Smooth muscle cell (in vitro differentiated cells): Measurements from ENCODE around the gene ORC2. TPM values are rescaled to one million over a fixed set of nuclear protein-coding genes. Genes with fewer than 3 reads are reported as not detected.
A peak's percentile ranks its signal among the peaks of the same experiment; 100 is the strongest.
"Not testable (repeated sequence)": the region's sequence is repeated elsewhere in the genome, so short reads cannot be mapped to it uniquely, and the experiment has no call there.

Source experiments
- DNase-seq: peaks from one replicate; lab custom pipeline; 2025; ENCODE audit not compliant: unreplicated experiment; lab: John Stamatoyannopoulos, UW
- H2AFZ ChIP-seq: fragments of 200-600 bp; sonication (generic); 2 replicates; pipeline ENCODE4 v1.6.0; 2016; ENCODE audit warnings: antibody characterized with exemption, low read depth, mild to moderate bottlenecking
- H3F3A ChIP-seq: fragments of 200-600 bp; sonication (generic); 2 replicates; pipeline ENCODE4 v1.6.0; 2017; ENCODE audit warnings: antibody characterized with exemption, low read depth
- H3K27ac ChIP-seq: fragments of 200-600 bp; sonication (generic); 2 replicates; pipeline ENCODE4 v1.5.1; 2016; ENCODE audit warnings: low read depth, mild to moderate bottlenecking
- H3K27me3 ChIP-seq: fragments of 200-600 bp; sonication (generic); 2 replicates; pipeline ENCODE4 v1.6.1; 2016; ENCODE audit warnings: low read depth, mild to moderate bottlenecking
- H3K36me3 ChIP-seq: fragments of 200-600 bp; sonication (generic); 2 replicates; pipeline ENCODE4 v1.5.1; 2016; ENCODE audit warnings: low read depth
- H3K4me1 ChIP-seq: fragments of 200-600 bp; sonication (generic); 2 replicates; pipeline ENCODE4 v1.5.1; 2016; ENCODE audit warnings: low read depth
- H3K4me2 ChIP-seq: fragments of 200-600 bp; sonication (generic); 2 replicates; pipeline ENCODE4 v1.6.0; 2016; ENCODE audit warnings: mild to moderate bottlenecking
- H3K4me3 ChIP-seq: fragments of 200-600 bp; sonication (generic); 2 replicates; pipeline ENCODE4 v1.5.1; 2016; ENCODE audit warnings: mild to moderate bottlenecking
- H3K79me2 ChIP-seq: fragments of 200-600 bp; sonication (generic); 2 replicates; pipeline ENCODE4 v1.6.0; 2016; ENCODE audit warnings: low read depth, mild to moderate bottlenecking
- H3K9ac ChIP-seq: fragments of 200-600 bp; sonication (generic); 2 replicates; pipeline ENCODE4 v1.6.0; 2016; ENCODE audit warnings: low read depth
- H3K9me3 ChIP-seq: fragments of 200-600 bp; sonication (generic); replicated peaks from 2 replicates; pipeline ENCODE4 v1.5.1; 2016; ENCODE audit warnings: low read depth
- H4K20me1 ChIP-seq: fragments of 200-600 bp; sonication (generic); 2 replicates; pipeline ENCODE4 v1.6.0; 2016; ENCODE audit warnings: low read depth
- WGBS: methylation state at CpG from one replicate; pipeline ENCODE4 v1.1.7; 2016; ENCODE audit warnings: low lambda C conversion rate; 5-methylcytosine and 5-hydroxymethylcytosine counted together
- polyA plus RNA-seq: library from polyadenylated mRNA; unstranded; fragments of >200 nt; fragmentation: Nextera tagmentation; extraction: Ambion mirVana; gene quantifications from 2 replicates; pipeline ENCODE4 v1.2.1, GENCODE V29; 2016
- total RNA-seq: library from RNA; depleted of rRNA; stranded (reverse); fragments of >200 nt; gene quantifications from 2 replicates; pipeline ENCODE4 v1.2.3, GENCODE V29; 2014
- TF ChIP-seq, protein P1 (sequence below): fragments of 200-600 bp; sonication (generic); IDR thresholded peaks from 2 replicates; pipeline ENCODE4 v1.5.1; 2017; ENCODE audit warnings: borderline replicate concordance, mild to moderate bottlenecking, antibody characterized with exemption; ENCODE audit not compliant: insufficient read depth, poor library complexity, severe bottlenecking

ORC2 gene
- total and polyA plus RNA-seq, 2 experiments from 2014 or later = 8.3 to 11.5 TPM

GRCh38 chr2:200968735-200969134, 5.3 kb upstream of the ORC2 start:
- Histone ChIP-seq H4K20me1 (no peaks in the 10 kb centered on the region), H3K79me2 (no peaks in the 10 kb centered on the region), H3F3A (peaks cover 5% of the 10 kb centered on the region), H3K36me3 (no peaks in the 10 kb centered on the region), H3K4me3 (no peak overlapping the region), H3K9me3 (no peaks in the 10 kb centered on the region), H2AFZ (no peak overlapping the region), H3K9ac (no peak overlapping the region), H3K4me2 (no peak overlapping the region), H3K27ac (no peak overlapping the region), H3K27me3 (no peaks in the 10 kb centered on the region), H3K4me1 (peaks cover 5% of the 10 kb centered on the region)
- DNase-seq = no peak
- 88% methylated on average over 2 of the region's 2 CpGs for WGBS
- TF ChIP-seq, protein P1, sequence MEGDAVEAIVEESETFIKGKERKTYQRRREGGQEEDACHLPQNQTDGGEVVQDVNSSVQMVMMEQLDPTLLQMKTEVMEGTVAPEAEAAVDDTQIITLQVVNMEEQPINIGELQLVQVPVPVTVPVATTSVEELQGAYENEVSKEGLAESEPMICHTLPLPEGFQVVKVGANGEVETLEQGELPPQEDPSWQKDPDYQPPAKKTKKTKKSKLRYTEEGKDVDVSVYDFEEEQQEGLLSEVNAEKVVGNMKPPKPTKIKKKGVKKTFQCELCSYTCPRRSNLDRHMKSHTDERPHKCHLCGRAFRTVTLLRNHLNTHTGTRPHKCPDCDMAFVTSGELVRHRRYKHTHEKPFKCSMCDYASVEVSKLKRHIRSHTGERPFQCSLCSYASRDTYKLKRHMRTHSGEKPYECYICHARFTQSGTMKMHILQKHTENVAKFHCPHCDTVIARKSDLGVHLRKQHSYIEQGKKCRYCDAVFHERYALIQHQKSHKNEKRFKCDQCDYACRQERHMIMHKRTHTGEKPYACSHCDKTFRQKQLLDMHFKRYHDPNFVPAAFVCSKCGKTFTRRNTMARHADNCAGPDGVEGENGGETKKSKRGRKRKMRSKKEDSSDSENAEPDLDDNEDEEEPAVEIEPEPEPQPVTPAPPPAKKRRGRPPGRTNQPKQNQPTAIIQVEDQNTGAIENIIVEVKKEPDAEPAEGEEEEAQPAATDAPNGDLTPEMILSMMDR = no peak

GRCh38 chr2:200968162-200968561, 4.7 kb upstream of the ORC2 start:
- Histone ChIP-seq H3F3A (peaks cover 5% of the 10 kb centered on the region), H3K27me3 (no peaks in the 10 kb centered on the region), H3K79me2 (no peaks in the 10 kb centered on the region), H3K36me3 (no peaks in the 10 kb centered on the region), H4K20me1 (no peaks in the 10 kb centered on the region), H3K4me3 (no peak overlapping the region), H3K9ac (no peak overlapping the region), H3K9me3 (no peaks in the 10 kb centered on the region), H3K4me2 (no peak overlapping the region), H3K27ac (no peak overlapping the region), H2AFZ (no peak overlapping the region), H3K4me1 (peaks cover 5% of the 10 kb centered on the region)
- TF ChIP-seq, protein P1 = no peak
- 97% methylated on average over 1 of the region's 1 CpG for WGBS
- DNase-seq = no peak

DNA sequence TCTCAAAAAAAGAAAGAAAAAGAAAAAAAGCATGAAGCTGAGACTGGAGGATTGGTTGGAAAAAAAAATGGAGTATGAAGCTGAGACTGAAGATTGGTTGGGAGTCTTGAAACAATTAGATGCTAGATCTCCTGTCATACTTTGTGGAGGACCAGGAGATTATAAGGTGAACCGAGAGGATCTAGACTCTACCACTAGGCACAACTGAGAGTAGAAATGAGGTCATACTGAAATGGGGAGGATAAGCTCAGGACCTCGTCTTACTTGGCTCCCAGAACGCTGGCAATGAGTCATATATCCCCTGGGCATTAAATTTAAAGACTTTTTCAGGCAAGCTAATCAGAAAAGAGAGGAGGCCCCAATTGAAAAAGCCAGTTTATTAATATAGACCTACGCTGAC, 3.3 kb upstream of the ORC2 start:
- Histone ChIP-seq H3K9ac (no peak overlapping the region), H3F3A (peaks cover 5% of the 10 kb centered on the region), H3K4me1 (peaks cover 16% of the 10 kb centered on the region), H3K27ac (peak overlapping the region; percentile 40), H3K9me3 (no peaks in the 10 kb centered on the region), H3K4me2 (no peak overlapping the region), H2AFZ (no peak overlapping the region), H3K79me2 (peaks cover 12% of the 10 kb centered on the region), H3K27me3 (no peaks in the 10 kb centered on the region), H4K20me1 (no peaks in the 10 kb centered on the region), H3K36me3 (no peaks in the 10 kb centered on the region), H3K4me3 (no peak overlapping the region)
- no peak for DNase-seq
- TF ChIP-seq, protein P1 = no peak
- WGBS = 19% methylated on average over 4 of the region's 4 CpGs

DNA sequence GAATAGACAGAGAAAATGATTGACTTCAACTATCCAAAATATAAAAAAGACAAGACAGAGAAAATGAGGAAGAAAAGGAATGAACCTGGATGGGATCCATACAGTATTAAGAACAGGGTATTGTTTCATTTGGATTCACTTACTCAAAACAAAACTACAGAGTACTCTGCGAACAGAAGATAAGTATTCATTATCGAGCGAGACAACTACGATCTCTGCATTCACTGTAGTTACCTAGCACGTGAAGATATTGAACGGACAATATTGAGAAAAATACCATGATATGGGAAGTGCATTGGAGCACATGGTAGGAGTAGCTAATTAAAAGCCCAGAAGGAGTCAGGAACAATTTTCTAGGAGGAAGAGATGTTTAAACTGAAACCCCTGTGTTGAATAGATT, 1.0 kb upstream of the ORC2 start:
- H3K9me3 ChIP-seq = no peaks in the 10 kb centered on the region
- TF ChIP-seq, protein P1 = no peak
- H3K4me3 ChIP-seq = peak overlapping the region; percentile 98
- peak overlapping the region; percentile 88 for H3K4me2 ChIP-seq
- H3K27me3 ChIP-seq = no peaks in the 10 kb centered on the region
- no peaks in the 10 kb centered on the region for H4K20me1 ChIP-seq
- H2AFZ ChIP-seq = peak overlapping the region; percentile 94
- H3K4me1 ChIP-seq = peaks cover 21% of the 10 kb centered on the region
- no peaks in the 10 kb centered on the region for H3K36me3 ChIP-seq
- peaks cover 28% of the 10 kb centered on the region for H3K79me2 ChIP-seq
- 68% methylated on average over 6 of the region's 6 CpGs for WGBS
- H3F3A ChIP-seq = peaks cover 5% of the 10 kb centered on the region
- H3K9ac ChIP-seq = peak overlapping the region; percentile 85
- DNase-seq = no peak
- peak overlapping the region; percentile 51 for H3K27ac ChIP-seq

GRCh38 chr2:200963918-200964252, 425 bp upstream of the ORC2 start:
- peak overlapping the region; percentile 51 for H3K27ac ChIP-seq
- not testable (repeated sequence) for H3K27me3 ChIP-seq, H3K36me3 ChIP-seq, H4K20me1 ChIP-seq, H3K9me3 ChIP-seq, DNase-seq, H3F3A ChIP-seq
- peak overlapping the region; percentile 98 for H3K4me3 ChIP-seq
- H3K4me2 ChIP-seq = peak overlapping the region; percentile 88
- 1% methylated on average over 21 of the region's 21 CpGs for WGBS
- H3K79me2 ChIP-seq = peaks cover 28% of the 10 kb centered on the region
- H3K9ac ChIP-seq = peak overlapping the region; percentile 85
- H3K4me1 ChIP-seq = peaks cover 21% of the 10 kb centered on the region
- peak overlapping the region; percentile 94 for H2AFZ ChIP-seq
